Activated CD8-positive, alpha-beta memory T cell treated with anti-CD3 and anti-CD28 coated beads, Interleukin-2, amount 50 U/mL, for 1 hour (primary cell): ENCODE results near the gene ZNF234.
"Not testable (repeated sequence)": the region's sequence is repeated elsewhere in the genome, so short reads cannot be mapped to it uniquely, and the experiment has no call there.

ENCODE experiments used
- DNase-seq: peaks from one replicate; pipeline ENCODE4 v3.0.0-alpha.2; 2020; ENCODE audit errors: extremely low read depth

Gene ZNF234

GRCh38 chr19:44180968-44181367 lies 39.6 kb downstream of the ZNF234 start:
- DNase-seq = no peak

- no peak for DNase-seq
Measured at GRCh38 chr19:44182145-44182544, 40.8 kb downstream of the ZNF234 start.

GRCh38 chr19:44190020-44190419 lies 48.7 kb downstream of the ZNF234 start:
- no peak for DNase-seq

- DNase-seq = no peak
Measured at GRCh38 chr19:44192127-44192526, 50.8 kb downstream of the ZNF234 start.

- no peak for DNase-seq
Measured at GRCh38 chr19:44196772-44197171, 55.4 kb downstream of the ZNF234 start.

- DNase-seq = no peak
Measured at GRCh38 chr19:44202470-44202869, 61.1 kb downstream of the ZNF234 start.

GRCh38 chr19:44202974-44203373 lies 61.6 kb downstream of the ZNF234 start:
- no peak for DNase-seq

- DNase-seq = not testable (repeated sequence)
Measured at GRCh38 chr19:44203877-44204276, 62.5 kb downstream of the ZNF234 start.

- no peak for DNase-seq
Measured at GRCh38 chr19:44204772-44205171, 63.4 kb downstream of the ZNF234 start.

GRCh38 chr19:44207126-44207803 lies 65.9 kb downstream of the ZNF234 start:
- DNase-seq = peak; percentile 46
